LHCN-M2 (cell line): ENCODE measurements around the gene FLYWCH1. TPM values are rescaled to one million over a fixed set of nuclear protein-coding genes. Genes with fewer than 3 reads are reported as not detected.
"Not testable (repeated sequence)": the region's sequence is repeated elsewhere in the genome, so short reads cannot be mapped to it uniquely, and the experiment has no call there.

Experiments
- DNase-seq: peaks from one replicate; pipeline ENCODE4 v3.0.0-alpha.2; 2012; ENCODE audit warnings: low read depth
- total RNA-seq: library from RNA; depleted of rRNA; stranded (reverse); fragments of >200 nt; gene quantifications from 2 replicates; pipeline ENCODE4 v1.2.3, GENCODE V29; 2014

FLYWCH1 gene
- total RNA-seq, 1 experiment from 2014 or later, result 38.6 TPM

- DNase-seq, result no peak
These were observed 14.4 kb downstream of the FLYWCH1 start for GRCh38 chr16:2925951-2926649.

GRCh38 chr16:2926650-2926999 lies 14.9 kb downstream of the FLYWCH1 start:
- no peak for DNase-seq

GRCh38 chr16:2927010-2927646 lies 15.4 kb downstream of the FLYWCH1 start:
- peak; percentile 84 for DNase-seq

GRCh38 chr16:2928151-2928550 lies 16.4 kb downstream of the FLYWCH1 start:
- DNase-seq, result not testable (repeated sequence)

GRCh38 chr16:2928796-2929195 lies 17.1 kb downstream of the FLYWCH1 start:
- DNase-seq, result no peak

GRCh38 chr16:2929693-2930092 lies 18.0 kb downstream of the FLYWCH1 start:
- DNase-seq, result no peak

- no peak for DNase-seq
These were observed 18.5 kb downstream of the FLYWCH1 start for GRCh38 chr16:2930236-2930635.

- not testable (repeated sequence) for DNase-seq
These were observed 19.6 kb downstream of the FLYWCH1 start for GRCh38 chr16:2931231-2931914.

GRCh38 chr16:2933136-2933535 lies 21.4 kb downstream of the FLYWCH1 start:
- DNase-seq, result no peak

- no peak for DNase-seq
These were observed 22.0 kb downstream of the FLYWCH1 start for GRCh38 chr16:2933701-2934100.

- DNase-seq, result no peak
These were observed 22.7 kb downstream of the FLYWCH1 start for GRCh38 chr16:2934450-2934849.

- no peak for DNase-seq
These were observed 24.8 kb downstream of the FLYWCH1 start for GRCh38 chr16:2936436-2937011.

- DNase-seq, result no peak
These were observed 25.4 kb downstream of the FLYWCH1 start for GRCh38 chr16:2937170-2937569.

- DNase-seq, result no peak
These were observed 26.5 kb downstream of the FLYWCH1 start for GRCh38 chr16:2938206-2938605.

GRCh38 chr16:2939968-2940367 lies 28.2 kb downstream of the FLYWCH1 start:
- DNase-seq, result no peak

GRCh38 chr16:2942045-2942444 lies 30.3 kb downstream of the FLYWCH1 start:
- no peak for DNase-seq

GRCh38 chr16:2943716-2944115 lies 32.0 kb downstream of the FLYWCH1 start:
- DNase-seq, result not testable (repeated sequence)

GRCh38 chr16:2946649-2947048 lies 34.9 kb downstream of the FLYWCH1 start:
- DNase-seq, result no peak

- no peak for DNase-seq
These were observed 37.3 kb downstream of the FLYWCH1 start for GRCh38 chr16:2948807-2949704.

- DNase-seq, result no peak
These were observed 38.1 kb downstream of the FLYWCH1 start for GRCh38 chr16:2949705-2950352.

GRCh38 chr16:2950353-2950724 lies 38.6 kb downstream of the FLYWCH1 start:
- no peak for DNase-seq
